Liver (tissue), 4 donors: ENCODE measurements around the gene PTMS. TPM values are rescaled to one million over a fixed set of nuclear protein-coding genes. Genes with fewer than 3 reads are reported as not detected.

Experiments
- polyA plus RNA-seq, 2 donors: library from polyadenylated mRNA; stranded (reverse) in 1 of 2; unstranded in 1 of 2; fragments of 200-250 nt in 1 of 2; fragments of >200 nt in 1 of 2; fragmentation: Nextera tagmentation in 1 of 2; extraction: Ambion mirVana in 1 of 2; gene quantifications; one replicate each; pipeline versions ENCODE4 v1.2.1 to v1.2.3, GENCODE V29; 2013 to 2015
- total RNA-seq, 2 donors: library from RNA; depleted of rRNA; stranded (reverse); fragments of >200 nt; gene quantifications; one replicate each; pipeline ENCODE4 v1.2.3, GENCODE V29; 2014
- donor health status: healthy.
- donor health status: healthy.
- donor health status: healthy.

Gene PTMS
- total and polyA plus RNA-seq, 4 donors = 26.3 to 261 (median 104) TPM

Other genes with a start within 250 kb of the PTMS start
- 1,000 to 10,000 TPM; 1,234 to 1,389 TPM for gene GAPDH, start 231.8 kb upstream of the PTMS start, total RNA-seq
- 1,000 to 10,000 TPM; 1,299 to 2,082 TPM for gene GAPDH, start 231.8 kb upstream of the PTMS start, polyA plus RNA-seq
- gene IFFO1, start 210.3 kb upstream of the PTMS start, total RNA-seq = 1 to 10 TPM; 4.8 to 5.9 TPM
- 1 to 10 TPM; 5.9 to 7.6 TPM for gene IFFO1, start 210.3 kb upstream of the PTMS start, polyA plus RNA-seq
- 10 to 100 TPM in 1 of 2 donors, 1 to 10 TPM in 1; 4.8 to 22.3 TPM for gene NOP2, start 198.1 kb upstream of the PTMS start, total RNA-seq
- 10 to 100 TPM; 12.5 to 15.6 TPM for gene NOP2, start 198.1 kb upstream of the PTMS start, polyA plus RNA-seq
- 100 to 1,000 TPM; 101 TPM for gene CHD4, start 159.0 kb upstream of the PTMS start, total RNA-seq
- 10 to 100 TPM; 53.6 to 53.8 TPM for gene CHD4, start 159.0 kb upstream of the PTMS start, polyA plus RNA-seq
- gene LPAR5, start 130.4 kb upstream of the PTMS start, total RNA-seq = 1 to 10 TPM in 1 of 2 donors, under 1 TPM in 1; 0.84 to 2.0 TPM
- 1 to 10 TPM in 1 of 2 donors, under 1 TPM in 1; 0.58 to 1.3 TPM for gene LPAR5, start 130.4 kb upstream of the PTMS start, polyA plus RNA-seq
- gene ACRBP, start 118.9 kb upstream of the PTMS start, total RNA-seq = 1 to 10 TPM in 1 of 2 donors, under 1 TPM in 1; 0.50 to 1.5 TPM
- under 1 TPM; 0.39 to 0.80 TPM for gene ACRBP, start 118.9 kb upstream of the PTMS start, polyA plus RNA-seq
- 10 to 100 TPM; 14.9 to 15.5 TPM for gene ING4, start 103.2 kb upstream of the PTMS start, total RNA-seq
- 10 to 100 TPM; 13.9 to 18.1 TPM for gene ING4, start 103.2 kb upstream of the PTMS start, polyA plus RNA-seq
- 10 to 100 TPM in 1 of 2 donors, 1 to 10 TPM in 1; 8.5 to 11.5 TPM for gene ZNF384, start 77.0 kb upstream of the PTMS start, total RNA-seq
- 10 to 100 TPM in 1 of 2 donors, 1 to 10 TPM in 1; 3.9 to 12.7 TPM for gene ZNF384, start 77.0 kb upstream of the PTMS start, polyA plus RNA-seq
- gene PIANP, start 65.5 kb upstream of the PTMS start, total RNA-seq = not detected
- gene PIANP, start 65.5 kb upstream of the PTMS start, polyA plus RNA-seq = under 1 TPM in 1 of 2 donors, not detected in 1; 0.03 TPM
- 10 to 100 TPM; 26.0 to 31.3 TPM for gene COPS7A, start 42.3 kb upstream of the PTMS start, total RNA-seq
- 10 to 100 TPM; 33.5 to 37.7 TPM for gene COPS7A, start 42.3 kb upstream of the PTMS start, polyA plus RNA-seq
- 100 to 1,000 TPM in 1 of 2 donors, 10 to 100 TPM in 1; 59.6 to 131 TPM for gene MLF2, start 13.2 kb upstream of the PTMS start, total RNA-seq
- gene MLF2, start 13.2 kb upstream of the PTMS start, polyA plus RNA-seq = 100 to 1,000 TPM; 194 to 235 TPM
- under 1 TPM; 0.14 to 0.42 TPM for gene LAG3, start 6.2 kb downstream of the PTMS start, total RNA-seq
- 1 to 10 TPM in 1 of 2 donors, under 1 TPM in 1; 0.53 to 1.2 TPM for gene LAG3, start 6.2 kb downstream of the PTMS start, polyA plus RNA-seq
- 10 to 100 TPM; 22.5 to 44.8 TPM for gene CD4, start 23.2 kb downstream of the PTMS start, total RNA-seq
- 10 to 100 TPM; 15.9 to 41.5 TPM for gene CD4, start 23.2 kb downstream of the PTMS start, polyA plus RNA-seq
- gene GPR162, start 55.5 kb downstream of the PTMS start, total RNA-seq = 1 to 10 TPM in 1 of 2 donors, under 1 TPM in 1; 0.59 to 2.1 TPM
- gene GPR162, start 55.5 kb downstream of the PTMS start, polyA plus RNA-seq = 1 to 10 TPM; 1.4 to 2.4 TPM
- gene P3H3, start 62.0 kb downstream of the PTMS start, total RNA-seq = 1 to 10 TPM; 1.5 to 1.9 TPM
- 1 to 10 TPM in 1 of 2 donors, under 1 TPM in 1; 0.42 to 1.7 TPM for gene P3H3, start 62.0 kb downstream of the PTMS start, polyA plus RNA-seq
- gene GNB3, start 74.6 kb downstream of the PTMS start, total RNA-seq = under 1 TPM in 1 of 2 donors, not detected in 1; under 0.01 TPM
- gene GNB3, start 74.6 kb downstream of the PTMS start, polyA plus RNA-seq = under 1 TPM in 1 of 2 donors, not detected in 1; 0.12 TPM
- gene CDCA3, start 84.9 kb downstream of the PTMS start, total RNA-seq = 10 to 100 TPM in 1 of 2 donors, under 1 TPM in 1; 0.25 to 26.0 TPM
- 1 to 10 TPM; 1.3 to 3.9 TPM for gene CDCA3, start 84.9 kb downstream of the PTMS start, polyA plus RNA-seq
- 10 to 100 TPM; 39.8 to 41.0 TPM for gene USP5, start 85.8 kb downstream of the PTMS start, total RNA-seq
- 10 to 100 TPM; 15.2 to 31.6 TPM for gene USP5, start 85.8 kb downstream of the PTMS start, polyA plus RNA-seq
- gene TPI1, start 101.2 kb downstream of the PTMS start, total RNA-seq = 100 to 1,000 TPM; 190 to 252 TPM
- gene TPI1, start 101.2 kb downstream of the PTMS start, polyA plus RNA-seq = 100 to 1,000 TPM; 540 to 547 TPM
- gene SPSB2, start 106.9 kb downstream of the PTMS start, total RNA-seq = 1 to 10 TPM; 3.2 to 4.3 TPM
- 1 to 10 TPM; 3.9 to 4.6 TPM for gene SPSB2, start 106.9 kb downstream of the PTMS start, polyA plus RNA-seq
- gene LRRC23, start 138.5 kb downstream of the PTMS start, total RNA-seq = 1 to 10 TPM; 2.0 to 3.6 TPM
- 1 to 10 TPM in 1 of 2 donors, under 1 TPM in 1; 0.92 to 2.3 TPM for gene LRRC23, start 138.5 kb downstream of the PTMS start, polyA plus RNA-seq
- gene ENO2, start 148.2 kb downstream of the PTMS start, total RNA-seq = 1 to 10 TPM; 1.1 to 3.1 TPM
- gene ENO2, start 148.2 kb downstream of the PTMS start, polyA plus RNA-seq = 1 to 10 TPM; 1.3 to 1.6 TPM
- gene ATN1, start 161.6 kb downstream of the PTMS start, total RNA-seq = 10 to 100 TPM in 1 of 2 donors, 1 to 10 TPM in 1; 3.6 to 10.2 TPM
- 10 to 100 TPM in 1 of 2 donors, 1 to 10 TPM in 1; 5.6 to 12.6 TPM for gene ATN1, start 161.6 kb downstream of the PTMS start, polyA plus RNA-seq
- not detected for gene RNU7-1, start 177.5 kb downstream of the PTMS start, total RNA-seq
- not detected for gene RNU7-1, start 177.5 kb downstream of the PTMS start, polyA plus RNA-seq
- 10 to 100 TPM; 49.2 to 53.8 TPM for gene C12orf57, start 177.7 kb downstream of the PTMS start, total RNA-seq
- gene C12orf57, start 177.7 kb downstream of the PTMS start, polyA plus RNA-seq = 100 to 1,000 TPM in 1 of 2 donors, 10 to 100 TPM in 1; 77.7 to 193 TPM
- gene PTPN6, start 185.0 kb downstream of the PTMS start, total RNA-seq = 10 to 100 TPM; 19.7 to 41.0 TPM
- 10 to 100 TPM; 15.2 to 19.4 TPM for gene PTPN6, start 185.0 kb downstream of the PTMS start, polyA plus RNA-seq
- 10 to 100 TPM; 82.7 to 99.1 TPM for gene PHB2, start 204.3 kb downstream of the PTMS start, total RNA-seq
- gene PHB2, start 204.3 kb downstream of the PTMS start, polyA plus RNA-seq = 100 to 1,000 TPM; 107 to 133 TPM
- 10 to 100 TPM; 14.7 to 18.0 TPM for gene EMG1, start 204.6 kb downstream of the PTMS start, total RNA-seq
- gene EMG1, start 204.6 kb downstream of the PTMS start, polyA plus RNA-seq = 10 to 100 TPM; 11.5 to 28.6 TPM